ENCODE data around the gene ZSCAN10. TPM values are rescaled to one million over a fixed set of nuclear protein-coding genes. Genes with fewer than 3 reads are reported as not detected.

The ZSCAN10 gene
- total RNA-seq, result under 1 TPM; 0.21 to 0.23 TPM

DNA sequence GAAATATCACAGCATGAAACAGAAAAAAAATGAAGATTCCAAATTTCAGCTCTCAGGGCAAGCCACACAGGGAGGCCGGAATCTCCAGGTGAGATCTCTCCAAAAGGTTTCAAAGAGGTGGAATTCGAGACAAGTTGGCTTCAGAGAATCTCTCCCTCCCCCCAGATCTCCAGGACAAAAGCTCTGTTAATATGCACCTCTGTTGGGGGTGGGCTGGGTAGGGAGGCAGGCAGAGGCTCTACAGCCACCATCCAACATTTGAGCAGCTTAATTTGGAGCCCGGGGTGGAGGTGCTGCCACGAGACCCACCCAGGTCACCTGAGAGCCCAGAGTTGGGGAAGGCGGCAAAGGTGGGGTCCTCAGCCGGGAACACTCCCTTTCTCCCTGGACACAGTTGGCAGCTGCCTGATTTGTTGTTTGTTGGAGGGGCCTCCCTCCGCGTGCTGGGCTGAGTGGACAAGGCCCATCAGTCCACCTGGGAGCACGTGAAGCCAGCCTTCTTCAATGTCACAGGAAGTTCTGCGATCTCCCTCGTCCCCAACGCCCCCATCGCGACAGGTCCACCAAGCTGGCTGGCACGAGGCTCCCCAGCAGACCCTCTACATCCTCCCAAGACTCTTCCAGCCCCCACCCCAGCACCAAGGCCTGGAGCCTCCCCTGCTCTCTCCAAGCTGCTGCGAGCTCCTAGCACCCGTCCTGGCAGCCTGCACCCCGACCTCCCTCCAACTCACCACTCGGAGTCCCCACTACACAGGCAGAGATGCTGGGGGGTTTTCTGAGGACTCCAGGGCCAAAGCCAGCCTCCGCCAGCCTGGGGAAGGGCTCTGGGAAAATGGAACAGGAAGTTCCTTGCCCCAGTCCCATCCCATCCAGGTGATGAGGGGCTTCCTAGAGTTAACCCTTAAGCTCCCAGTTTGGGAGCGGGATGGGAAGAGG is at the start of gene ZSCAN10:
Gene ZSCAN10, minus strand, starts transcription at position 836 of the 936 bp plus-strand sequence. CDS start 6,357 bp downstream, outside the sequence.
- H3K27ac Mint-ChIP-seq, result peak within 1 kb of the TSS; percentile 80
- no peaks in the 10 kb centered on the region for H3K9me3 Mint-ChIP-seq (ENCODE audit: low read depth)
- CTCF ChIA-PET, result interaction anchor here (0.8 to 21.7 kb wide), 11 partner anchors 11 to 69 kb away, joined by 3 to 400 read pairs (median 6); partner anchors contain the start of genes IL32 and ZNF213
- H3K36me3 Mint-ChIP-seq, result no peaks in the 10 kb centered on the region
- ATAC-seq, result no peak
- no peaks in the 10 kb centered on the region for H3K27me3 Mint-ChIP-seq
- DNase-seq, result no peak
- peaks cover 60% of the 10 kb centered on the region for H3K4me1 Mint-ChIP-seq
- peak within 1 kb of the TSS; percentile 74 for H3K4me3 Mint-ChIP-seq

DNA sequence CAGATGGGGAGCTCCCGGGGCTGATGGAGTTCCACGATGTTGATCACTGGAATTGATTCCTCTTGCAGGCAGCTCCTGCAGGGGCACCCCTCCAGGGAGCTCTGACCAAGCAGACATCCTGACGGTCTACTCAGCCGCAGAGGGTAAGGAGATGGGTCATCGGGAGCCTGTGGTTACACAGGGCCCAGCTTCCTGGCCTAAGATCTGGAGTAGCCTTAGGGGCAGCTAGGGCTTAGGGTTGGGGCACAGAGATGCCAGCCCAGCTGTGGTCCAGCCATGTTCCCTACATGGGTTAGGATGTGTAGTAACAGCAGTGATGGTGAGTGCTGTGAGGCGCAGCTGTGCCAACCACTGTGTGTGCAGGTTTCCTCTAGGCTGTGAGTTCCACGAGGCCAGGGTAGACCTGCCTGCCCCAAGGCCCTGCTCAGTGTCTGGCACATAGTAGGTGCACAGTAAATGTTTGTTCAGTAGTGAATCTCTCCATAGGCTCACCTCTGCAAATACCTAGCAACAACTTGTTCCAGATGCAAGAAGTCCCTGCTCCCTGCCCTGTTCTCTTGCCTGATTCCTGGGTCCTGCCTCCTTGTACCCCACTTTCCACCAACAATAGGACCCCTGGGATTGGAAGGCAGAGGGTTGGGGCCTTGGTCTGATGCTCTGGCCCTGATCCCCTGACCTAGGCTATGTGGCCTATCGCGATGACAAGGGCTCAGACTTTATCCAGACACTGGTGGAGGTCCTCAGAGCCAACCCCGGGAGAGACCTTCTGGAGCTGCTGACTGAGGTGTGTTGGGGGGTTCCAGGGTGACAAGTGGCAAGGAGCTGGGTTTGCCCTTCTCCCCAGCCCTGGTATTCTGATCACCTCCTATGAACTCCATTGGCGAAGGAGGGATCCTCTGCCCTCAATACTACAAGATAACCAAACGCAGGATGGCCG is 49.4 kb upstream of the ZSCAN10 start:
- CTCF ChIA-PET, result interaction anchor here (0.7 to 6.7 kb wide), 9 partner anchors 11 to 145 kb away, joined by 3 to 128 read pairs (median 8); partner anchors contain the start of gene ZNF213
- H3K4me3 Mint-ChIP-seq, result peak overlapping the region; percentile 82
- peak overlapping the region; percentile 15 for H3K27ac Mint-ChIP-seq
- peaks cover 15% of the 10 kb centered on the region for H3K27me3 Mint-ChIP-seq
- H3K4me1 Mint-ChIP-seq, result peaks cover 25% of the 10 kb centered on the region
- no peaks in the 10 kb centered on the region for H3K36me3 Mint-ChIP-seq
- ATAC-seq (no peak), DNase-seq (no peak)
- H3K9me3 Mint-ChIP-seq (ENCODE audit: low read depth), result no peaks in the 10 kb centered on the region

DNA sequence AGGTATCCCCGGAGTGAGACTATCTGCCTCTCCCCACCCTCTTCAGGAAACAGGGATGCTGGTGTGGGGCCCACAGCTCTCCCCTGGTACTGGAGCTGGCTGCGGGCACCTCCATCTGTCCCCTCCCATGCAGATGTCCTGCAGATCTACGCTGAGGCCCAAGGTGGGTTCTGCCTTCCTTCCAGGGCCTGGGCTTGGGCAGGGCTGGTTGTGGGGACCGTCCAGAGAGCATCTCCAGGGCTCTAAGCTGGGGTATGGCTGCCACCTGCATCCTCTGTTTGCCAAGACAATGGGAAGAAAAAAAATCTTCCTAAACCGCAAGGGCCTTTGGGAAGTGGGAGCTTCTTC is 48.6 kb upstream of the ZSCAN10 start:
- H3K36me3 Mint-ChIP-seq, result no peaks in the 10 kb centered on the region
- DNase-seq (no peak), ATAC-seq (no peak)
- H3K9me3 Mint-ChIP-seq (ENCODE audit: low read depth), result no peaks in the 10 kb centered on the region
- H3K4me1 Mint-ChIP-seq, result peaks cover 23% of the 10 kb centered on the region
- CTCF ChIA-PET, result interaction anchor here (0.7 to 6.7 kb wide), 4 partner anchors 14 to 120 kb away, joined by 3 to 128 read pairs (median 4); partner anchors contain the start of gene ZNF213
- H3K4me3 Mint-ChIP-seq, result no peak overlapping the region
- peaks cover 13% of the 10 kb centered on the region for H3K27me3 Mint-ChIP-seq
- no peak overlapping the region for H3K27ac Mint-ChIP-seq

DNA sequence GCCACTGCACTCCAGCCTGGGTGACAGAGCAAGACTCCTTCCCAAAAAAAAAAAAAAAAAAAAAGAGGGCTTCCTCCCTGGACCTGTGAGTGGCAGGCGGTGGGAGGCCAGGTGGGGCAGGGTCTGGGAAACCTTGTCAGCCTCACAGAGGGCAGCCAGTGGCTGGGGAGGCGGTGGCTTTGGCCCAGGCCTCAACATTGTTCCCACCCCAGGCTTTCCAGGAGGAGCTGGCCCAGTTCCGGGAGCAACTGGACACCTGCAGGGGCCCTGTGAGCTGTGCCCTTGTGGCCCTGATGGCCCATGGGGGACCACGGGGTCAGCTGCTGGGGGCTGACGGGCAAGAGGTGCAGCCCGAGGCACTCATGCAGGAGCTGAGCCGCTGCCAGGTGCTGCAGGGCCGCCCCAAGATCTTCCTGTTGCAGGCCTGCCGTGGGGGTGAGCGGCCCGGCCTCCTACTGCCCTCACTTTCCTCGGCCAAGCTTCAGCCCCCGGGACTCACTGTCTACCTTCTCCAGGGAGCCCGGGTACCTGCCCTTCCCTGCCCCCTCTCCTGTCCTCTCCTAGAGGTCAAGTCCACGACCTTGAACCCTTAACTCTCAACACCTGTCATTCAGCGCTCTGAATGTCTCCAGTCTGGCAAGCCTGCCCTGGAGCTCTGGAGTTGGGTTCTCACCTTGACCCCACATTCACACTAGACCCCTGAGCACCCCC is 48.1 kb upstream of the ZSCAN10 start:
- no peaks in the 10 kb centered on the region for H3K9me3 Mint-ChIP-seq (ENCODE audit: low read depth)
- peaks cover 17% of the 10 kb centered on the region for H3K4me1 Mint-ChIP-seq
- no peak for ATAC-seq
- H3K27ac Mint-ChIP-seq, result no peak overlapping the region
- H3K27me3 Mint-ChIP-seq, result peaks cover 8% of the 10 kb centered on the region
- DNase-seq, result no peak
- no peak overlapping the region for H3K4me3 Mint-ChIP-seq
- H3K36me3 Mint-ChIP-seq, result peaks cover 4% of the 10 kb centered on the region
- CTCF ChIA-PET, result interaction anchor here (0.7 to 6.7 kb wide), 4 partner anchors 14 to 119 kb away, joined by 3 to 128 read pairs (median 4); partner anchors contain the start of gene ZNF213

DNA sequence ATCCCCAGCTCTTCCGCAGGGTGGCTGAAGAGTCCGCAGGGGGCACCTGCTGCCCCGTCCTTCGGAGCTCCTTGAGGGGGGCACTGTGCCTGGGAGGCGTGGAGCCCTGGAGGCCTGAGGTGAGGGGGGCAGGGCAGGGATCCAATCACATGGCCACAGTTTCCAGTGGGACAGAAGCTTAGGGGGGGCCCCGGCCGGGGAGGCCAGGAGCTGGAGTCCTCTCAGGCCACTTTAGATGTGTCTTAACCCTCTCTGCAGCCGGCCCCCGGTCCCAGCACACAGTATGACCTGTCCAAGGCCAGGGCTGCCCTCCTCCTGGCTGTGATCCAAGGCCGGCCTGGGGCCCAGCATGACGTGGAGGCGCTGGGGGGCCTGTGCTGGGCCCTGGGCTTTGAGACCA is 46.6 kb upstream of the ZSCAN10 start:
- DNase-seq (no peak), ATAC-seq (no peak)
- no peaks in the 10 kb centered on the region for H3K9me3 Mint-ChIP-seq (ENCODE audit: low read depth)
- H3K4me3 Mint-ChIP-seq, result no peak overlapping the region
- H3K27ac Mint-ChIP-seq, result no peak overlapping the region
- peaks cover 9% of the 10 kb centered on the region for H3K4me1 Mint-ChIP-seq
- peaks cover 1% of the 10 kb centered on the region for H3K27me3 Mint-ChIP-seq
- H3K36me3 Mint-ChIP-seq, result peaks cover 5% of the 10 kb centered on the region
- CTCF ChIA-PET, result no interaction called here

DNA sequence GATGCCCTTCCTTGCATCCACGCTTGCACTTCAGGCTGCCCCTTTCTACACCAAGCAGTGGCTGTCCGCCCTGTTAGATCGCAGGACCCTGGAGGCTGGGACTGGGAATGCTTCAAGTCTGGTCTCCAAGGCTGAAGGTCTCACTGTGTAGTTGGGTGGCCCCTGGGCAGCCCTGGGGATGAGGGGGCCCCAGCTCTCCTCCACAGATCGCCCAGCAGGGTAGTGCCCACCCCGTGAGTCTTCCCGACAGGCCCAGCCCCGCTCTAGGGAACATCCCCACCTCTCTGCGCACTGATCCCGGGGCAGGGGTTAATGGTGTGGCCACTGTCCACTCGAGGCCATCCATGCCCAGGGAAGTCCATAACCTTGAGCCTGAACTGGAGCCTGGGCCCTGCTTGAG is 46.1 kb upstream of the ZSCAN10 start:
- Mint-ChIP-seq H3K9me3 (ENCODE audit: low read depth) (no peaks in the 10 kb centered on the region), H3K4me1 (peaks cover 7% of the 10 kb centered on the region), H3K36me3 (peaks cover 5% of the 10 kb centered on the region), H3K27ac (no peak overlapping the region), H3K4me3 (no peak overlapping the region), H3K27me3 (no peaks in the 10 kb centered on the region)
- CTCF ChIA-PET, result interaction anchor here (2.3 to 3.0 kb wide), 2 partner anchors 10 to 16 kb away, joined by 9 to 15 read pairs; partner anchors contain the start of gene ZNF213
- ATAC-seq (no peak), DNase-seq (no peak)

DNA sequence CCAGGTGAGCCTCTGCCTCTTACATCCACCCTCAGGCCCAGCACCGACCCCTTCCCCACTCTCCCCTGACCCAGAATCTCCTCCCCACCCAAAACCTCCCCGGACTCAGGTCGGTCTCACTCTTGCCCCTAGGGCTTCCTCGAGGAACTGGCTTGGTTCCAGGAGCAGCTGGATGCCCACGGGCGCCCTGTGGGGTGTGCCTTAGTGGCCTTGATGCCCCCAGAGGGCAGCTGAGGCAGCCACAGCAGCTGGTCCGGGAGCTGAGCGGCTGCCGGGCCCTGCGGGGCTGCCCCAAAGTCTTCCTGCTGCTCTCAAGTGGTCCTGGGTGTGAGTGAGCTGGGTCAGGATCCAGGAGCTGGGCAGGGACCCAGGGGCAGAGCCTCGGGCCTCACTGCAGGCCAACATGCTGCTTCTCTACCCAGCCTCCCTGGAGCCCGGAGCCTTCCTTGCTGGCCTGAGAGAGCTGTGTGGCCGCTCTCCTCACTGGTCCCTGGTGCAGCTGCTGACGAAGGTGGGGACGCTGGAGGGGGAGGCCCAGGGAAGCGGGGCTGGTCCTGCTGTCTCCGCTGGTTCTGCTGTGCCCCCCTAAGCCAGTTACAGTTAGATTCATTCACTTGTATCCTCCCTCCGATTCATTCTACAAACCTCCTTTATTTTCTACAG is 45.4 kb upstream of the ZSCAN10 start:
- no peak overlapping the region for H3K4me3 Mint-ChIP-seq
- peaks cover 7% of the 10 kb centered on the region for H3K4me1 Mint-ChIP-seq
- ATAC-seq (no peak), DNase-seq (no peak)
- no peak overlapping the region for H3K27ac Mint-ChIP-seq
- H3K36me3 Mint-ChIP-seq, result peaks cover 5% of the 10 kb centered on the region
- CTCF ChIA-PET, result interaction anchor here (2.3 to 3.0 kb wide), 2 partner anchors 9 to 15 kb away, joined by 9 to 15 read pairs; partner anchors contain the start of gene ZNF213
- no peaks in the 10 kb centered on the region for H3K9me3 Mint-ChIP-seq (ENCODE audit: low read depth)
- H3K27me3 Mint-ChIP-seq, result no peaks in the 10 kb centered on the region

DNA sequence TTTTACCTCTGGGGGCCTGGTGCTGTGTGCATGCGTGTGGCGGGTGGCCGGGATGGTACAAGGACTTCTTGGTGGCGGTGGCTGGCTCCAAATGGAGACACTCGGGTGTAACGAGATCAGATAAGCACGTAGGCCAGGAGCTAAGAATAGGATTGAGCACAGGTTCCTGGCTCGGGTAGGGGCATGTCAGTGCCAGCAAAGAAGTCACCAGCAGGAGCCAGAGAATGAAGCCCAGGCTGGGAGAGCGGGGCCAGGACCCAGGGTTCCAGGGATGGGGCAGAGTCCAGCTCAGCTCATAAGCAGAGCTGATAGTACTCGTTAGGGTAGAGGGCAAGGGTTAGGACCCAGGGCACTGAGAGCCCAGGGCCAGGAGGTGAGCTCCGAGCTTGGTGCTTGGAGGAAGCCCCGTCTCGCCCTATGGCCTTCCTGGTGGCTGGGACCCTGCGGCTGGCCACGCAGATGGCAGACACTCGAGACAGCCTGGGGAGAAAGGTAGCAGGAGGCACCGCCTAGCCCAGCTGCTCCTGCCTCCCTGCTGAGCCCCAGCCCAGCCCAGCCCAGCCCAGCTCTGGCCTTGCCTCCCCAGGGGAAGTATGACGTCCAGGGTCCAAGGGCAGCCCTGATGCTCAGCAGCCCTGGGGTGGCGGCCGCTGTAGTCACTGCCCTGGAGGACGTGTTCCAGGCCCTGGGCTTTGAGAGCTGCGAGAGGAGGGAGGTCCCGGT is 44.7 kb upstream of the ZSCAN10 start:
- Mint-ChIP-seq H3K4me3 (no peak overlapping the region), H3K36me3 (peaks cover 5% of the 10 kb centered on the region), H3K9me3 (ENCODE audit: low read depth) (no peaks in the 10 kb centered on the region), H3K27me3 (no peaks in the 10 kb centered on the region), H3K4me1 (no peaks in the 10 kb centered on the region), H3K27ac (no peak overlapping the region)
- ATAC-seq (no peak), DNase-seq (no peak)
- CTCF ChIA-PET, result interaction anchor here (2.3 to 3.0 kb wide), 2 partner anchors 9 to 14 kb away, joined by 9 to 15 read pairs; partner anchors contain the start of gene ZNF213

DNA sequence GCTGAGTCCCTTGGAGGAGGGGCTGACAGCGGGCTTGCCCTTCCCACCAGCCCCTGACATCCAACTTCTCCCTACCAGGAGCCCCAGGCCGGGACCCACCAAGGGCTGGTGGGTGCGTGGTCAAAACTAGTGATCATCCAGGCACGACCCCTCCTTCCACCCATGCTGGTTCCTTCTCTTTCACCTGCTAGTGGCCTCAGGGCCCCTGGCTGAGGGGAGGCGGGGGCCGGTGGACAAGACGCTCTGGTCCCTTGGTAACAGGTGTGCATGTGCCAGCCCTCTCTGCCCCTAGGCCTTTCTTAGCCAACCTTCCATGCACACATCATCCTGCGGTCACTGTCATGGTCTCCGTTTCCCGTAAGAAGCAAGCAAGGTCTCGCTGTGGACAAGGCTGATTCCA is 44.1 kb upstream of the ZSCAN10 start:
- ATAC-seq, result no peak

DNA sequence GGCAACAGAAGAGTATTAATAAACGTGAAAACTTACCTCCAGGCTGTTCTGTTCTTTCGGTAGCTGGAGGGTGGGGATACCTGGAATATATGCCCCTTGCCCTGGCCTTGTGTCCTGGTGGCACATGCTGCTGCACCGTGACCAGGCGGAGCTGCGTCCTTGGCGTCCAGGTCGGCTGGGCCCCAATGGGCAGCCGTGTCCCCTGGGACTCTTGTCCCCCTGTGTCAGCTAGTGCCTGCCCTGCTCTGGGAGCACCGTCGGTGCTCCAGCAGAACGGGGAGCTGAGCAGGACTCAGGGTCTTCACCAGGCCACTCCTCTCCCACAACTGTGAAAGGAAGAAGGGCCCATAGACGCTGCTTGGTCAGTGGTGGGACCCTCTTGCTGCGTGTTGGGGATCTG is 43.7 kb upstream of the ZSCAN10 start:
- DNase-seq (no peak), ATAC-seq (no peak)
- no peak overlapping the region for H3K4me3 Mint-ChIP-seq
- H3K27me3 Mint-ChIP-seq, result no peaks in the 10 kb centered on the region
- peaks cover under 1% of the 10 kb centered on the region for H3K4me1 Mint-ChIP-seq
- no peak overlapping the region for H3K27ac Mint-ChIP-seq
- H3K36me3 Mint-ChIP-seq, result peaks cover 5% of the 10 kb centered on the region
- no peaks in the 10 kb centered on the region for H3K9me3 Mint-ChIP-seq (ENCODE audit: low read depth)
- CTCF ChIA-PET, result interaction anchor here (3.0 kb wide), 1 partner anchor 13 kb away, joined by 15 read pairs; no protein-coding TSS in a partner anchor

More for the DNA sequence above, 44.1 kb upstream of the ZSCAN10 start:
- CTCF ChIA-PET, result interaction anchor here (2.3 to 3.0 kb wide), 2 partner anchors 8 to 14 kb away, joined by 9 to 15 read pairs; partner anchors contain the start of gene ZNF213
- Mint-ChIP-seq H3K27ac (no peak overlapping the region), H3K27me3 (no peaks in the 10 kb centered on the region), H3K4me1 (no peaks in the 10 kb centered on the region), H3K36me3 (peaks cover 5% of the 10 kb centered on the region), H3K9me3 (ENCODE audit: low read depth) (no peaks in the 10 kb centered on the region), H3K4me3 (no peak overlapping the region)
- DNase-seq, result no peak

DNA sequence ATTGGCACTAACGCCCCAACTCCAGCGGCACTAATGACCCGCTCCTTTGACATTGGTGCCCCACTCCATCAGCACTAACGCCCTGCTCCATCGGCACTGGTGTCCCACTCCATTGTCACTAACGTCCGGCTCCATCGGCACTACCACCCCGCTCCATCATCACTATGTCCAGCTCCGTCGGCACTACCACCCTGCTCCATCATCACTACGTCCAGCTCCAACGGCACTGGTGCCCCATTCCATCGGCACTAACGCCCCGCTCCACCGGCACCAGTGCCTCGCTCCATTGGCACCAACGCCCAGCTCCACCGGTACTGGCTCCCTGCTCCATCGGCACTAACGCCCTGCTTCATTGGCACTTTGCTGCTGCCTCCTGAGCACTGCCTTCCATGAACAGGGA is 43.2 kb upstream of the ZSCAN10 start:
- Mint-ChIP-seq H3K27ac (no peak overlapping the region), H3K4me1 (peaks cover 4% of the 10 kb centered on the region), H3K9me3 (ENCODE audit: low read depth) (no peaks in the 10 kb centered on the region), H3K36me3 (peaks cover 5% of the 10 kb centered on the region), H3K4me3 (no peak overlapping the region), H3K27me3 (no peaks in the 10 kb centered on the region)
- no peak for DNase-seq
- CTCF ChIA-PET, result interaction anchor here (3.0 kb wide), 1 partner anchor 13 kb away, joined by 15 read pairs; no protein-coding TSS in a partner anchor
- ATAC-seq, result no peak

Measured in activated CD8-positive, alpha-beta memory T cell treated with anti-CD3 and anti-CD28 coated beads, Interleukin-2, amount 10 ng/mL, durations not matched to agents 7 days and 5 days (primary cell).